Duodenal mucosa (tissue), 2 donors: ENCODE data around the gene ECHS1.

Experiments
- H3K27ac ChIP-seq: one replicate; pipeline ENCODE4 v1.7.0; 2013; ENCODE audit warnings: low read depth, low read length
- H3K27me3 ChIP-seq, 2 donors: one replicate each; pipeline ENCODE4 v1.7.0; 2013; ENCODE audit warnings: low read length in 2 of 2, control low read depth in 1 of 2; ENCODE audit not compliant: insufficient read depth in 2 of 2, control insufficient read depth in 1 of 2
- H3K36me3 ChIP-seq, 2 donors: one replicate each; pipeline ENCODE4 v1.7.0; 2013; ENCODE audit warnings: low read length in 2 of 2, control low read depth in 1 of 2; ENCODE audit not compliant: insufficient read depth in 2 of 2, control insufficient read depth in 1 of 2
- H3K4me1 ChIP-seq, 2 donors: one replicate each; pipeline ENCODE4 v1.7.0; 2013; ENCODE audit warnings: low read length in 2 of 2, control low read depth in 1 of 2; ENCODE audit not compliant: insufficient read depth in 2 of 2, control insufficient read depth in 1 of 2
- H3K4me3 ChIP-seq, 2 donors: one replicate each; pipeline ENCODE4 v1.7.0; 2013; ENCODE audit warnings: low read length in 2 of 2, low read depth in 1 of 2
- H3K9ac ChIP-seq, 2 donors: one replicate each; pipeline ENCODE4 v1.7.0; 2013; ENCODE audit warnings: low read length in 2 of 2, low read depth in 1 of 2
- H3K9me3 ChIP-seq, 2 donors: one replicate each; pipeline ENCODE4 v1.7.0; 2013; ENCODE audit warnings: low read length in 2 of 2, control low read depth in 1 of 2; ENCODE audit not compliant: control insufficient read depth in 1 of 2

ECHS1 gene

DNA sequence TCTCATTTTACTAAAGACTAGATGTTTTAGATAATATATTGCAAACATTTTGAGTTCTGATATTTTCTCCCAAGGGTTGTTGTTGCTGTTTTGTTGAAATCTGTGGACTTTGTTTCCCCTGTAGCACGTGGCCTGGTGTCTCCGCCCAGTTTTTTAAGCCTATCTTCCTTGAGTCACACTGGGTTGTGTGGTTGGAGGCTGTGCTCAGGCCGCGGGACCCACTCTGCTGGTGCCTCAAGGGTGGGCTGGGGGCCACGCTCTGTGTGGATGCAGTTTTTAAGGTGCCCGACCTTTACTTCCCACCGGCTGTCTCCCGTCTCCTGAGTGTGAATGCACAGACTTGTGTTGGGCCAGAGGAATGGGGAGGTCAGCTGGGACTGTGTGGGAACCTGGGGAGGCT is 30.2 kb downstream of the ECHS1 start:
- Histone ChIP-seq H3K27me3 (peaks cover 2 to 11% of the 10 kb centered on the region in 2 donors), H3K9ac (peak overlapping the region in 1 of 2 donors; percentile 57), H3K36me3 (no peaks in the 10 kb centered on the region), H3K27ac (no peak overlapping the region), H3K4me1 (peaks cover 6 to 18% of the 10 kb centered on the region in 2 donors), H3K9me3 (no peaks in the 10 kb centered on the region), H3K4me3 (peak overlapping the region; percentile 21 to 45)

DNA sequence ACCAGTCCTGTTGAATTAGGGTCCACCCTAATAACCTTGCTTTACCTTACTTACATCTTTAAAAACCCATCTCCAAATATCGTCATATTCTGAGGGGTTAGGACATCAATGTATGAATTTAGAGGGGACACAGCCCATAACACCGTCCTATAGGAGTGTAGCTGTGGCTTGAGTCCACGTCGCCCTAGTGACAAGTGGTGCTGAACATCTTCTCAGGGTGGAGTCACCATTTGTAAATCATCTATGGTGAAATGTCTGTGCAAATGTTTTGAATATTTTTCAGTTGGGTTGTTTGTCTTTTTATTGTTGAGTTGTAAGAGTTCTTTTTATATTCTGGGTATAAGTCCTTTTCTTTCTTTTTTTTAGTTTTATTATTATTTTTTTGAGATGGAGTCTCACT is 31.2 kb downstream of the ECHS1 start:
- Histone ChIP-seq H3K27ac (no peak overlapping the region), H3K4me1 (peaks cover 6 to 23% of the 10 kb centered on the region in 2 donors), H3K9ac (no peak overlapping the region), H3K27me3 (peaks cover 12 to 21% of the 10 kb centered on the region in 2 donors), H3K9me3 (no peaks in the 10 kb centered on the region), H3K36me3 (no peaks in the 10 kb centered on the region), H3K4me3 (no peak overlapping the region)

DNA sequence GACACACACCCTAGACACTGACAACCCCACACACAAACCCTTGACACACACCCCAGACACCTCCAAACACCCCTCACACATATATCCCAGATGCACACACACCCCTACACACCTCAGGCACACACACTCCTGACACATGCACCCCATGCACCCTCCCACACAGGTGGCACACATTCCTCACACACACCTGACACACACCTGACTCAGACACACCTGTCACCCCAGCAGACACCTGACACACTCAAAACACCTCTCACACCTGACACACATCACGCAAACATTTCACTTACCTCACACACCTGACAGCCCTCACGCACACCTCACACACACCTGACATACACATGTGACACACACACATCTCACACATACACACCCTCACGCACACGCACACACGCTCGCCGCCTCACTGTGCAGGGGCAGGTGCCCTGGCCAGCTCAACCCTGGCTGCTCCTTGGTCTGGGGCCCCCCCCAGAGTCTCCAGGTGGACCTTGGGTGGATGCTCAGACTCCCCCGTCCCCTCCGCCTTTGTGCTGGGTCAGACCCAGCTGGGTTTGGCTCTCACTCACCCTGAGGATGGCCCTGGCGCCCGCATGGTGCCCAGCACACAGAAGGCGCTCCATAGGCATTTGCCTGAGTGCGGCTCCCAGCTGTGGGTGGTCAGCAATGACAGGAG is 33.3 kb downstream of the ECHS1 start:
- Histone ChIP-seq H3K4me3 (no peak overlapping the region), H3K4me1 (peaks cover 11 to 24% of the 10 kb centered on the region in 2 donors), H3K36me3 (no peaks in the 10 kb centered on the region), H3K27ac (no peak overlapping the region), H3K9me3 (no peaks in the 10 kb centered on the region), H3K9ac (no peak overlapping the region), H3K27me3 (peaks cover 21 to 39% of the 10 kb centered on the region in 2 donors)

DNA sequence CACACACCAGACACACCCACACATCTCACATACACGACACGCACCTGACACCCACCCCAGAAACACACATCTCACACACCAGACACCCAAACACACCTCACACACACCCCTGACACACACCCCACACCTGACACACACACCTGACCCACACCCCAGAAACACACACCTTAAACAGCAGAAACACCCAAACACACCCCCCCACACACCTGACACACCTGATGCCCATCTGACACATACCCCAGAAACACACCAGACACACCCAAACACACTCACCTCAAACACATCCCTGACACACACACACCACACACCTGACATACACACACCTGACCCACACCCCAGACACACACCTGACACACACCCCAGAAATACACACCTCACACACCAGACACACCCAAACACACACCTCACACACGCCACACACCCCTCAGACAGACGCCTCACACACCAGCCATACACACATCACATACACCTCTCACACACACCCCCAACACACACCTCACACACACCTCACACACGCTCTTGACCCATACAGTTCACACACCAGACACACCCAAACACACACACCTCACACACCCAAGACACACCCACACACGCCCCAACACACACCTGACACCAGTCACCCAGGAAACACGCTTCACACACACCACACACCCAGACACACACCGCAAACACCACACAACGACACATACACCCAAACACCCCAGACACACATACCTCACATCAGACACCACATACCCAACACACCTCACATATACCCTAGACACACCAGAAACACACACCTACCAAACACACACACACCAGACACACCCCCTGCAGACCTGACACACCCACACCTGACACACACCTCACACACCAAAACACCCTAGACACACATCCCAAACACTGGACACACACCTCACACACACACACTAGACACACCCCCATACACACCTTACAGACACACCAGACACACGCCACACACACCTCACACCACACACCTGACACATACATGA is 34.8 kb downstream of the ECHS1 start:
- H3K27me3 ChIP-seq, result peaks cover 26 to 44% of the 10 kb centered on the region in 2 donors

DNA sequence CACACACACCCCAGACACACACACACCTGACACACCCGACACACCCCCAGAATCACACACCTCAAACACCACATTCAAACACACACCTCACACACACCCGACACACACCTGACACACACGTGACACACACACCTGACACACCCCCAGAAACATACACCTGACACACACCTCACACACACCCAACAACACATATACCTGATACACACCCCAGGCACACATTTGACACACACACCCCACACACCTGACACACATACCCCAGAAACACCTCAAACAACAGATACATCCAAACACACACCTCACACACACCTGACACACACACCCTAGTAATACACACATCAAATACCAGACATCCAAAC is 35.8 kb downstream of the ECHS1 start:
- H3K36me3 ChIP-seq, result no peaks in the 10 kb centered on the region
- peaks cover 29 to 50% of the 10 kb centered on the region in 2 donors for H3K27me3 ChIP-seq
- H3K9ac ChIP-seq, result no peak overlapping the region
- H3K4me3 ChIP-seq, result no peak overlapping the region
- no peaks in the 10 kb centered on the region for H3K9me3 ChIP-seq
- H3K4me1 ChIP-seq, result peaks cover 5 to 17% of the 10 kb centered on the region in 2 donors
- H3K27ac ChIP-seq, result no peak overlapping the region

More for the DNA sequence above, 34.8 kb downstream of the ECHS1 start:
- Histone ChIP-seq H3K9ac (no peak overlapping the region), H3K4me1 (peaks cover 11 to 22% of the 10 kb centered on the region in 2 donors), H3K27ac (no peak overlapping the region), H3K9me3 (no peaks in the 10 kb centered on the region), H3K36me3 (no peaks in the 10 kb centered on the region), H3K4me3 (no peak overlapping the region)

DNA sequence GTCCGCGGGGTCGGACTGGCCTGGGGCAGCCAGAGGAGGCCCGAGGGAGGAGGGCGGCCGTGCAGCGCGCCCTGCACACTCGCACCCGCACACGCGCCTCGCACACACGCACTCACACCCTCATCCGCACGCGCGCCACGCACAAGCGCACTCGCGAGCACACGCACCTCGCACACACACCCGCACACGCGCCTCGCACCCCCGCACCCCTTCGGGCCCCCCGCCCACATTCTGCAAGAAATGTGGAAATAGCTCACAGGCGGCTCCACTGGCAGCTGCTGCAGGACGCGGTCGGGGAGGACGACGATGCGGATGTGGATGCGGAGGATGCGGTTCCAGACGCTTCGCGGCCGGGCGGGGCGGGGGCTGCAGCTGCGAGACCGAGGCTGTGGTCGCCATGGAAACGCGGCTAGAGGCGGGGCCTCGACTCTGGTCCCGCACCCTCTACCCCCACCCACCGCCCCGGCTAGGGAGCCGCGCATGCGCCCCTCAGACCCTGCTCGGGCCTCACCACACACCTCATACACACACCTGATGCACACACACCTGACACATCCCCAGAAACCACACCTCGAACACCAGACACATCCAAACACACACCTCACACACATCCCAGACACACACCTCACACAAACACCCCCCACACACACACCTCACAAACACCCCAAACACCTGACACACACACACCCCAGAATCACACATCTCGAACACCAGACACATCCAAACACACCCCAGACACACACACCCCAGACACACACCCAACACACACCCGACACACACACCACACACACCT is 36.4 kb downstream of the ECHS1 start, which contains the start of gene CALY:
TSS of gene CALY (minus strand) at position 320 of the 793 bp plus-strand sequence. CDS start 7,907 bp downstream, outside the sequence.
- Histone ChIP-seq H3K27me3 (peaks cover 35 to 55% of the 10 kb centered on the region in 2 donors), H3K4me3 (peak within 1 kb of the TSS; percentile 50 to 54), H3K9ac (no peak within 1 kb of the TSS)

DNA sequence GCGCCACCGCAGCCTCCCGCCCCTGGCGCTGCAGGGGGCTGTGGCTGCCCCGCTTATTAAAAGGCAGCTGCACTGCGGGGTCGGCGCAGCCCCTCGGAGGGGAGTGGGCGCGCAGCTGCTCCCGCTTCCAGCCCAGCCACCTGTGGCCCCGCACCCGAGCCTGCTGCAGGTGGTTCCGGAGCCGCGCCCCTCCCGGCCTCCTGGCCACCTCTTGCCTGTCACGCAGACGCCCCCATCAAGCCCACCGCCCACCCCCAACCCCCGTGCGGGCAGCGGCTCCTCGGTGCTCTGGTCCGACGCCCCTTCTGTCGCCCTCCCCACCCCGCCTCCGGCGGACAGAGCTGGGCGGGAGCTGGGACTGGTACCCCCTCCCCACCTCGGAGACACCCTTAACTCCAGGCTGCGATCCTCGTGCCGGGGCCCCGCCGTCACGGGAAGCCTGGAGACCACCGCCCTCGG is 37.0 kb downstream of the ECHS1 start:
- no peaks in the 10 kb centered on the region for H3K9me3 ChIP-seq
- H3K36me3 ChIP-seq, result no peaks in the 10 kb centered on the region
- H3K27me3 ChIP-seq, result peaks cover 40 to 60% of the 10 kb centered on the region in 2 donors
- H3K27ac ChIP-seq, result no peak overlapping the region
- no peak overlapping the region for H3K9ac ChIP-seq
- H3K4me1 ChIP-seq, result peaks cover 5 to 17% of the 10 kb centered on the region in 2 donors
- H3K4me3 ChIP-seq, result peak overlapping the region in 1 of 2 donors; percentile 54

More for the DNA sequence above, 36.4 kb downstream of the ECHS1 start, which contains the start of gene CALY:
- no peak within 1 kb of the TSS for H3K27ac ChIP-seq
- no peaks in the 10 kb centered on the region for H3K36me3 ChIP-seq
- H3K4me1 ChIP-seq, result peaks cover 5 to 17% of the 10 kb centered on the region in 2 donors
- H3K9me3 ChIP-seq, result no peaks in the 10 kb centered on the region

DNA sequence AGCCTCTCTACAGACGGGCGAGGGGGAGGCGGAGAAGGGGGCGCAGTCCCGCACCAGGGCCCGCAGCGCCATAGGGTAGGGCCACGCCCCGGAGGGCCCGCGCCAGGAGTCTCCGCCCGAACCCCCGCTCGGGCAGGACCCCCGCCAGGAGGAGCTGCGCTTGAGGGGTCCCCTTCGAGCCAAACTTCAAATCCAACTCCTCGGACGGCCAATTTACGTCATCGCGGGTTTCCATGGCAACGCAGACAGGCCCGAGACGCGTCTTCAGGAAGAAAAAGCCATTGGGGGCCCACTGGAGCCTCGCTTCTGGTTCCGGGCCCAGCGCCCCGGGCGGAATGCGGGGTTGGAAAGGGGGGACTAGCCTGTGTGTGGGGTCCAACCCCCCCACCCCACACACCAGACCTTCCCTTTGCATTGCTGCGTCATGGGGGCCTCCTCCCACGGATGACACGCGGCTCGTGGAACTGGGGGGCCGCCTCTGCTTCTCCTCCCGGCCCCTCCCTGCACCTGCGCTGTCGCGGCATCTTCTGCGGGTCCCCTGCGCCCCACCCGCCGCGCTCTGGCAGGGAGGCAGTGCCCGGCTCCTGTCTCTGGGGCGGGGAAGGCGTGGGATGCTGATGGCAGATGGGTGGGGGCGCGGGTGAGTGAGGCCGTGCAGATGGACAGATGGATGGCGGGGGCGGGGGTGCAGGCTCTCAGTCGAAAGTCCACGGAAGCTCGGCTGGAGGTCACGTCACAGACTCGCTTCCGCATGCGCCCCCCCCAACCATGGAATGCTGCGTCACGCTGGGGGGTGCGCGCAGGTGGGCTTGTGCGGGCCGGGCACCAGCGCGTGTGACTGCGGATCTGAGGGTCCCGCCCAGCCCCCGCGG is 37.7 kb downstream of the ECHS1 start:
- no peaks in the 10 kb centered on the region for H3K9me3 ChIP-seq
- H3K9ac ChIP-seq, result no peak overlapping the region
- H3K27ac ChIP-seq, result no peak overlapping the region
- peaks cover 5 to 17% of the 10 kb centered on the region in 2 donors for H3K4me1 ChIP-seq
- no peaks in the 10 kb centered on the region for H3K36me3 ChIP-seq
- peaks cover 46 to 60% of the 10 kb centered on the region in 2 donors for H3K27me3 ChIP-seq
- H3K4me3 ChIP-seq, result peak overlapping the region; percentile 50 to 54
